HG03457 (cell line): ENCODE measurements around the gene TPST2.

ENCODE experiments used
- ATAC-seq: cut with Tn5 transposase; IDR thresholded peaks from one replicate; pipeline ENCODE4 v1.9.1; 2021; ENCODE audit warnings: moderate number of reproducible peaks; ENCODE audit not compliant: unreplicated experiment

Gene TPST2

GRCh38 chr22:26558248-26558895 lies 31.6 kb downstream of the TPST2 start:
- ATAC-seq: no peak

GRCh38 chr22:26556904-26557303 lies 33.0 kb downstream of the TPST2 start:
- ATAC-seq: no peak

GRCh38 chr22:26555478-26555877 lies 34.5 kb downstream of the TPST2 start:
- no peak for ATAC-seq

GRCh38 chr22:26554956-26555355 lies 35.0 kb downstream of the TPST2 start:
- ATAC-seq: no peak

GRCh38 chr22:26553056-26553752 lies 36.7 kb downstream of the TPST2 start:
- ATAC-seq: no peak

- no peak for ATAC-seq
Measured at GRCh38 chr22:26552466-26552865, 37.5 kb downstream of the TPST2 start.

- ATAC-seq: no peak
Measured at GRCh38 chr22:26551568-26551967, 38.4 kb downstream of the TPST2 start.

GRCh38 chr22:26550498-26551033 lies 39.4 kb downstream of the TPST2 start:
- no peak for ATAC-seq

- ATAC-seq: no peak
Measured at GRCh38 chr22:26549902-26550497, 39.9 kb downstream of the TPST2 start.

GRCh38 chr22:26548984-26549383 lies 40.9 kb downstream of the TPST2 start:
- ATAC-seq: no peak

- ATAC-seq: no peak
Measured at GRCh38 chr22:26548303-26548702, 41.6 kb downstream of the TPST2 start.

- ATAC-seq: no peak
Measured at GRCh38 chr22:26547837-26548236, 42.1 kb downstream of the TPST2 start.

- ATAC-seq: no peak
Measured at GRCh38 chr22:26547426-26547825, 42.5 kb downstream of the TPST2 start.

GRCh38 chr22:26546282-26546681 lies 43.6 kb downstream of the TPST2 start:
- no peak for ATAC-seq

- no peak for ATAC-seq
Measured at GRCh38 chr22:26545827-26546226, 44.1 kb downstream of the TPST2 start.

GRCh38 chr22:26545385-26545784 lies 44.5 kb downstream of the TPST2 start:
- no peak for ATAC-seq

GRCh38 chr22:26544489-26544888 lies 45.4 kb downstream of the TPST2 start:
- no peak for ATAC-seq

GRCh38 chr22:26542831-26543230 lies 47.1 kb downstream of the TPST2 start:
- ATAC-seq: no peak

- no peak for ATAC-seq
Measured at GRCh38 chr22:26541167-26541819, 48.6 kb downstream of the TPST2 start.

- no peak for ATAC-seq
Measured at GRCh38 chr22:26540119-26540518, 49.8 kb downstream of the TPST2 start.

GRCh38 chr22:26536762-26537134 lies 53.2 kb downstream of the TPST2 start:
- ATAC-seq: no peak
